ENCODE results near the gene PSMB3. TPM values are rescaled to one million over a fixed set of nuclear protein-coding genes. Genes with fewer than 3 reads are reported as not detected.

The PSMB3 gene
- polyA plus RNA-seq, 1 donor (not counting 4 experiments of a cell fraction or from before 2014, with no cell fraction given) = 294 TPM

GRCh38 chr17:38727736-38728135 lies 24.8 kb upstream of the PSMB3 start:
- H3K27ac ChIP-seq (ENCODE audit: control insufficient read depth, insufficient read depth, low read length) = no peak overlapping the region
- peaks cover 5 to 6% of the 10 kb centered on the region in 2 experiments for H3K36me3 ChIP-seq (ENCODE audit: control insufficient read depth in 2 of 2, extremely low read depth in 1 of 2, insufficient read depth in 2 of 2, low read length in 2 of 2)
- DNase-seq (ENCODE audit: low read depth, low spot score) = no peak
- H3K9me3 ChIP-seq (ENCODE audit: control insufficient read depth, low read depth, low read length) = no peaks in the 10 kb centered on the region
- peaks cover 14% of the 10 kb centered on the region for H3K4me1 ChIP-seq (ENCODE audit: control insufficient read depth, extremely low read depth, insufficient read depth, low read length)
- no peak overlapping the region for H3K4me2 ChIP-seq (ENCODE audit: control insufficient read depth, extremely low read depth, insufficient read depth, low read depth, low read length)
- no peak for FAIRE-seq
- no peak overlapping the region for H2AFZ ChIP-seq (ENCODE audit: control insufficient read depth, low read length)
- H3K9me1 ChIP-seq (ENCODE audit: control insufficient read depth, extremely low read depth, insufficient read depth, low read length) = no peaks in the 10 kb centered on the region
- H3K79me2 ChIP-seq (ENCODE audit: control insufficient read depth, insufficient read depth, low read length) = peaks cover 13% of the 10 kb centered on the region
- no peak overlapping the region for H3K4me3 ChIP-seq (ENCODE audit: control insufficient read depth in 2 of 3, extremely low read depth in 1 of 3, insufficient read depth in 2 of 3, low read depth in 1 of 3, low read length in 3 of 3)
- H3K9ac ChIP-seq (ENCODE audit: control insufficient read depth, extremely low read depth, insufficient read depth, low read length) = no peak overlapping the region
- no peaks in the 10 kb centered on the region for H3K27me3 ChIP-seq (ENCODE audit: control insufficient read depth, extremely low read depth, insufficient read depth, low read length)
- dilution Hi-C loops (cut with MboI; ENCODE audit: extremely low pct_ligation_motif_present, low sequenced_read_pairs) = no loop called here
- TF ChIP-seq EZH2 (IDR thresholded peaks at IDR 0.05; ENCODE audit: low read length) (no peak), CTCF (optimal IDR thresholded peaks at IDR 0.05 in 1 of 3, IDR thresholded peaks at IDR 0.05 in 1 of 3, conservative IDR thresholded peaks at IDR 0.05 in 1 of 3; ENCODE audit: extremely low read depth in 1 of 3, insufficient read depth in 2 of 3, low read length in 3 of 3) (no peak)
- no peaks in the 10 kb centered on the region for H4K20me1 ChIP-seq (ENCODE audit: control insufficient read depth, extremely low read depth, insufficient read depth, low read length)

GRCh38 chr17:38728290-38728831 lies 24.2 kb upstream of the PSMB3 start:
- Histone ChIP-seq H4K20me1 (ENCODE audit: control insufficient read depth, extremely low read depth, insufficient read depth, low read length) (no peaks in the 10 kb centered on the region), H3K9ac (ENCODE audit: control insufficient read depth, extremely low read depth, insufficient read depth, low read length) (no peak overlapping the region), H3K4me3 (ENCODE audit: control insufficient read depth in 2 of 3, extremely low read depth in 1 of 3, insufficient read depth in 2 of 3, low read depth in 1 of 3, low read length in 3 of 3) (no peak overlapping the region), H3K36me3 (ENCODE audit: control insufficient read depth in 2 of 2, extremely low read depth in 1 of 2, insufficient read depth in 2 of 2, low read length in 2 of 2) (peaks cover 10 to 11% of the 10 kb centered on the region in 2 experiments), H3K4me1 (ENCODE audit: control insufficient read depth, extremely low read depth, insufficient read depth, low read length) (peaks cover 14% of the 10 kb centered on the region), H2AFZ (ENCODE audit: control insufficient read depth, low read length) (no peak overlapping the region), H3K27ac (ENCODE audit: control insufficient read depth, insufficient read depth, low read length) (no peak overlapping the region), H3K4me2 (ENCODE audit: control insufficient read depth, extremely low read depth, insufficient read depth, low read depth, low read length) (no peak overlapping the region), H3K9me1 (ENCODE audit: control insufficient read depth, extremely low read depth, insufficient read depth, low read length) (no peaks in the 10 kb centered on the region), H3K79me2 (ENCODE audit: control insufficient read depth, insufficient read depth, low read length) (peaks cover 13% of the 10 kb centered on the region), H3K27me3 (ENCODE audit: control insufficient read depth, extremely low read depth, insufficient read depth, low read length) (no peaks in the 10 kb centered on the region), H3K9me3 (ENCODE audit: control insufficient read depth, low read depth, low read length) (no peaks in the 10 kb centered on the region)
- FAIRE-seq (no peak), DNase-seq (ENCODE audit: low read depth, low spot score) (no peak)
- dilution Hi-C loops (cut with MboI; ENCODE audit: extremely low pct_ligation_motif_present, low sequenced_read_pairs) = no loop called here
- TF ChIP-seq EZH2 (IDR thresholded peaks at IDR 0.05; ENCODE audit: low read length) = no peak
- TF ChIP-seq CTCF (optimal IDR thresholded peaks at IDR 0.05 in 1 of 3, IDR thresholded peaks at IDR 0.05 in 1 of 3, conservative IDR thresholded peaks at IDR 0.05 in 1 of 3; ENCODE audit: extremely low read depth in 1 of 3, insufficient read depth in 2 of 3, low read length in 3 of 3) = no peak

Measured in keratinocyte (primary cell).